Measurements from ENCODE around the gene CNTN1. TPM values are rescaled to one million over a fixed set of nuclear protein-coding genes. Genes with fewer than 3 reads are reported as not detected.

The CNTN1 gene
- total RNA-seq = 0.46 TPM
- long read RNA-seq = 0 reads

DNA sequence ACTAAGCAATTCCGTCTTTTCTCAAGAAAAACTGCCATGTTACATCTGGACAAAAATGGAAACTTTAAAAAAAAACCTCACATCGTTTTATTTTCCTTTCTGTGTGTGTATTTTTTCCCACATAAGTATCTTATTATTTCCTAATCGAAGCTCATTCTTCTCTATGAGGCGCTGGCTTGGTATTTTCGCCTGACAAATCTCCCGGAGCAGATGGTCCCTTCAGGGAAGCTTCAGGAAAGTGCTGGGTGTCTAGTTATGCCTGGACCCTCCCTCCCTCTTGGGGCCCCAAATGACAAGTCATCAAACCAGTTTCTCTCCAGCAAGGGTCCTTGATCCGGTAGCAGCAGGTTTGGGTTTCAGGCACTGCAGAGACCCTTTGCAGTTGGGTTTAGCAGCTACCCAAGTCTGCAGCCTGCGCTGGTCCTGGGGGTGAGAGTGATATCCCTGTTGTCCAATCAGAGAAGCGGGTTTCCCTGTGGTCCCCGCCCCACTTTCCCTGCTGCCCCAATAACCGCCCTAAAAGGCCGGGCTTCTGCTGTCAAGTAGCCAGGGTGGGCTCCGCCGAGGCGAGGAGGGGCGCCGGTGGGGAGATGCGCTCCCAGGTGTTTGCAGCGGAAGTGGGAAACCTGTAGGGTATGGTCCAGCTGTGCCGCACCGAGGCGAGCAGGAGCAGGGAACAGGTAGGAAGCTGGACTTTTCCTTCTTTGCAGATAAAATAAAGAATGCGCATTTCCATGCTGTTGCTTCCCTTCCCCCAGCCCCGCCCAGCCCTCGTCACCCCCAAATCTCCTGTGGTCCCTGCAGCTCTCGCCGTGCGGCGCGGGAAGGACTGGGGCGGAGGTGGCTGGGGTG, at the start of gene CNTN1:
CNTN1 (plus strand) TSS at position 527 of the 852 bp plus-strand sequence.
- intact Hi-C loops (cut with DNase I) = no loop called here
- DNase-seq = peak; percentile 40
- ATAC-seq (ENCODE audit: poor library complexity) = peak; percentile 34

DNA sequence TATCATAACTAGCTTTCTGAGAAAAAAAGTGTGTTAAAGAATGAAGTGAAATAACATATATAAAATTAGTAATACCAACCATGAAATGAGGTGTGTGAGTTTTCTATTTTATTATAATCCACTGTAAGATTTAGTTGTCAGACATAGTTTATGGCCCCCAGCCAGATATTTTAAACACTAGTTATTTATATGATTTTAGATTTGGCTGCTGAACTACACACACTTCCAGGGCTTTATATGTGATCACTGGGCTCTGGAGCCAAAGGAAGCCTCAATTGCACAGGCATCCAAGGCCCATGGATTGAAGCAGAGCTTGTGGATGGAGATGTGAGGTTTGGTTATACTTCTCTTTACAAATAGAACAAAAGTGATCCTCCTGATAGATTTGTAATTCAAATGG, 48.7 kb upstream of the CNTN1 start:
- ATAC-seq (ENCODE audit: poor library complexity) (no peak), DNase-seq (no peak)
- intact Hi-C loops (cut with DNase I) = no loop called here

DNA sequence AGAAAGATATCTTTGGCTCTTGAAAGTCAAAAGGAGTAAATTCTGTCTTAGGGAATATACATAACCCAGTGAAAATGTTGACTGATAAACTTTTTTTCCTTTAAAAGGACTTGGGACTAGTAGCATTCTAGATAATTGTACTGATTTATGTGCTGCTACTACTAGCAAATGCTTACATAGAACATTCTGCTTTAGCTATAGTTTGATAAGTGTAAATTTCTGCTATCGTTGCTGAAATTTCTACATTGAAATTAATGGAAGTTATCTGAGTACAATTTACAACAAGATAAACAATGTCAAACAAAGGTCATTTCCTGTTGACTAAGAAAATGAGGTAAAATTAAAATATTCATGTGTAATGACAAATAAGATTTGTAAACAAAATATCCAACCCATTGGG, 48.3 kb upstream of the CNTN1 start:
- ATAC-seq (ENCODE audit: poor library complexity) (no peak), DNase-seq (no peak)
- intact Hi-C loops (cut with DNase I) = no loop called here

DNA sequence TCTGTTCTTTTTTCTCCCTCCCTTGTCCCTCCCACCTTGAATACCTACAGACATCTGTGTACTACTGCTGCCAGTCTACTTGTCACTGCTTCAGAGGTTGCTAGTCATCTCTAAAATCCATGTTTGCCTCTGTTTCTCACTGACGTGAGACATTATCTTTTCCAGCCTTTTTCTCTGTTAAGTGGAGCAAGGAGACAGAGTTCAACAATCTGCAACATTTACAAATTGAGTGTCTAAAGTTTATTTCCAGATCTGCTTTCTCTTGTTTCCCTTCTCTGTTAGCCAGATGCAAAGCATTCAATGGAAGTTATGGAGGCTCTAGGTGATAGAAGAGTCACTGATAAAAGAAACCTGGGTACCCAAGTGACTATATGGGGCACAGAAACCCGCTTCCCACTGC, 47.5 kb upstream of the CNTN1 start:
- ATAC-seq (ENCODE audit: poor library complexity) (no peak), DNase-seq (no peak)
- intact Hi-C loops (cut with DNase I) = no loop called here

DNA sequence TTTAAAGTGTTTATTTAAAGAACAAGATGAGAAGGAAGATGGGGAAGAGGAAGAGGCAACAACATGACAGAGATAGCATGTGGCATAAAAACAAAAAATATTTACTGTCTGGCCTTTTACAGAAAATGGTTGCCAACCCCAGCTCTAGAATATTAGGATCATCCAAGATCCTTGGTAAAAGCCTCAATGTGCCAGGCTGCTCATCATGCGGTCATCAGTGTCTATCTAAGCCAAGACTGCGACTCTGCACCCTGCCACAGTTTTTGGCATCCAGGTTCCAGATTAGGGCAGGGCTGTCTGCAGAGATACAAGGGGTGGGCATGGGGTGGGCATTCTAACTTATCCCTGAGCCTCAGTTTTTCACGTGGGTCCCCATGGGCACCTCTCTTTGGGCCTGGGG, 46.9 kb upstream of the CNTN1 start:
- intact Hi-C loops (cut with DNase I) = no loop called here
- ATAC-seq (ENCODE audit: poor library complexity) = no peak
- no peak for DNase-seq

DNA sequence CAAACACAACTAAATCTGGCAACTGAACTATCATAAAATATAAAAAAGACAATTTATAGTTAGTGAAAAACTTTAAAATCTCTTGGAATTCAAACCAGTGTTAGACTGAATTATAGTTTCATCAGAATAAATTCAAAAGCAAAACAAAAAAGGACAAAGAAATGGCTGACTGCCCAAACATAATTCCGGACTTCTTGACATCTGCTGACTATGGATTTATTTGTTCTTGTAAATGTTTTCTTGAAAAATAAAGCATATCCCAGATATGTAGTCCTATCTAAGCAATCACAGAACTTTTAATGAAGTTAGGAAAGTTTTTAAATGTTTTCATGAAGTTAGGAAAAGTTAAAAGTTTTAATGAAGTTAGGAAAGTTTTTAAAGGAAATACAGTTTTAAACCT, 45.8 kb upstream of the CNTN1 start:
- ATAC-seq (ENCODE audit: poor library complexity) (no peak), DNase-seq (no peak)
- intact Hi-C loops (cut with DNase I) = no loop called here

DNA sequence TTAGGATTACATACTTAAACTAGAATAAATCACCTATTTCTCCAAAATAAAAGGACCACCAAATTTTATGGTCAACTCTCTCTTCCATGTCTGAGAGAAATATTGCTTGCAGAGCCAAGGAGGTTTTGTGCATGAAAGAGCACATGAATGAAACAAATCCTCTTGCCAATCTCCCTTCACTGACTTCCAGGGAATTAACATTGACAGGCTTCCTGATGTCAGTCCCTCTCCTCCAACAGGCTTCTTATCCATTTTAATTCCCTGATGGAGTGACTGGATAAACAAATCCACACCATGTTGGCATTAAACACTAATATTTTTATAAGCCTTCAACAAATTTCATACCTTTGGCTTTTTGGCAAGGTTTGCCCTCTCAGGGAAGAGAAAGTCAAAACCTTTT, 45.3 kb upstream of the CNTN1 start:
- intact Hi-C loops (cut with DNase I) = no loop called here
- DNase-seq (no peak), ATAC-seq (ENCODE audit: poor library complexity) (no peak)

DNA sequence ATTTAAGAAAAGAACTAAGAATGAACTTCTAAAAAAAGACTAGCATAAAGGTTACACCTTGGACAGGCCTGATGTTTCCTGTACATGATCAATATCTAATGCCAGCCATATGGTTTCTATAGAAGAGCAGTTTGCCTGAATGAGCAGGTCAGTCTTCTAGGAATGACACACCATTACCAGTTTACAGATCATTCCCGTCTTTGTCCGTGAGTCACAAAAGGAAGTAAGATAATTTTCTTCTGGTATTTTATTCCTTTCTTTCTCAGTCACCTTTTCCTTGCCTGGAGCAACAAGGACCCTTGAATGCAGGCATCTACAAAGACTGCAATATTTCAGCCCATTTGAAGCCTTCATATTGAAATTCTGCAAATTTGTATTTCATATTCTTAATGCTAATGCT, 44.6 kb upstream of the CNTN1 start:
- intact Hi-C loops (cut with DNase I) = no loop called here
- DNase-seq = no peak
- ATAC-seq (ENCODE audit: poor library complexity) = no peak

DNA sequence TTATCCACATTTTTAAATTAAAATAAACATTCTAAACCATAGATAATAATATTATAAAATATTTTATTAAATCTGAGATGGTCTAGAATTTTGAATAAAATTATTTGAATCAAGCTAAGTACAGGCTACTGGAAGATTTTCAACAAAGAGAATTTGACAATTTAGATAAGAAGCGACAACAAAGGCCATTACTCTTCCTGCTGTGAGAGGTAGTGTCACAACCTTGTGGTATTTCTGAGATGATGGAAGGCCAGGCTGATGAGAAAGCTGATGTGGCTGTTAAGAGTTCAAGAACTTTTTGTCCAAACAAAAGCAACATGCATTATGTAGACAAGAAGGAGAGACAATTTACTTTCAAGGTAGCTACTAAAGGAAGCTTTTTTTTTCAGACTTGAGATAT, 43.7 kb upstream of the CNTN1 start:
- intact Hi-C loops (cut with DNase I) = no loop called here
- ATAC-seq (ENCODE audit: poor library complexity) (no peak), DNase-seq (no peak)

DNA sequence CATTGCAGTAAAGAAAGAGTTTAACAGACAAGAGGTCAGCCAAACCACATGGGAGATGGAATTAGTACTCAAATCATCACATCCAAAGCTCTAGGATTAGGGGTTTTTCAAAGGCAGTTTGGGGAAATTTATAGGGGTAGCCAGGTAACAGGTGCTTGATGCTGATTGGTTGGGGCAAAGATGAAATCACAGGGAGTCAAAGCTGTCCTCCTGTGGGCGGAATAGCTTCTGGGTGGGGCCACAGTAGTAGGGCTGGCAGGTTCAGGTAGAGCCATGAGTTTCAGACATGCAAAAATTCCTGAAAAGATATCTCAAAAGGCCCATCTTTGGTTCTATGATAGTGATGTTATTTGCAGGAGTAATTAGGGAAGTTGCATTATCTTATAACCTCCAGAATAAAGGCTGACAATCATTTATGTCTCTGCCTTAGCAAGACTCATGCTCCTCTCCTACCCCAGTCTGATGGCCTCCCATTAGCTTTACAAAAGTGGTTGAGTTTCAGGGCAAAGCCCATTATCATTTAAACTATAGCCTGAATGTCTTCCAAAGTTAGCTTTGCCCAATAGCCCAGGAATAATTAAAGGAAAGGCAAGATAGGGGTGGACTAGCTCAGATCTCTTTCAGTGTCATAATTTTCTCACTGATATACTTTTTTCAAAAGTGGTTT, 42.1 kb upstream of the CNTN1 start:
- intact Hi-C loops (cut with DNase I) = no loop called here
- no peak for DNase-seq
- ATAC-seq (ENCODE audit: poor library complexity) = no peak

DNA sequence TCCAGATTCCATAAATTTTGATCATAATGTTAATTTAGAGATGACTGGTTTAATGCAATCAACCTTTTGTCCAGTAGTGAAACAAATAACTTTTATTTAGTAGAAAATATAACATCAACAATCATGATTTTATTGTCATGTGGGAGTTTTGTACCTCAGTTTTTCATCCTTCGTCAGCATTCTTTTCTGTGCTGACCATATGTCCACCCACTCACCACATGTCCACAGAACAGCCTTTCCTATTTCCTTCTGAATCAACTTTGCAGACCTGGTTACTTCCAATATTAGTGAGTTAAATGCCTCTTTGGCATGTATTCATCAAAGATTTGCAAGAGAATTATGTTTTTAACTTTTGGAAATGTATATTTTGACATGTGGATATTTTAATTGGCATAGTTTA, 36.8 kb upstream of the CNTN1 start:
- DNase-seq (no peak), ATAC-seq (ENCODE audit: poor library complexity) (no peak)
- intact Hi-C loops (cut with DNase I) = no loop called here

DNA sequence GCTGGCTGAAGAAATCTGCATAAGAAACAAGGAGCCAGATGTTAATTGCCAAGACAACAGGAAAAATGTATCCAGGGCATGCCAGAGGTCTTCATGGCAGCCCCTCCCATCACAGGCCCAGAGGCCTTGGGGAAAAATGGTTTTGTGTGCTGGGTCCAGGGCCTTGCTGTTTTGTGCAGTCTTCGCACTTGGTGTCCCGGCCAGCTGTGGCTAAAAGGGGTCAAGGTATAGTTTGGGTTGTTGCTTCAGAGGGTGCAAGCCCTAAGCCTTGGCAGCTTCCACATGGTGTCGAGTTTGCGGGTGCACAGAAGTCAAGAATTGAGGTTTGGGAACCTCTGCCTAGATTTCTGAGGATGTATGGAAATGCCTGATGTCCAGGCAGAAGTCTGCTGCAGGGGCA, 29.9 kb upstream of the CNTN1 start:
- DNase-seq = no peak
- intact Hi-C loops (cut with DNase I) = no loop called here
- no peak for ATAC-seq (ENCODE audit: poor library complexity)

DNA sequence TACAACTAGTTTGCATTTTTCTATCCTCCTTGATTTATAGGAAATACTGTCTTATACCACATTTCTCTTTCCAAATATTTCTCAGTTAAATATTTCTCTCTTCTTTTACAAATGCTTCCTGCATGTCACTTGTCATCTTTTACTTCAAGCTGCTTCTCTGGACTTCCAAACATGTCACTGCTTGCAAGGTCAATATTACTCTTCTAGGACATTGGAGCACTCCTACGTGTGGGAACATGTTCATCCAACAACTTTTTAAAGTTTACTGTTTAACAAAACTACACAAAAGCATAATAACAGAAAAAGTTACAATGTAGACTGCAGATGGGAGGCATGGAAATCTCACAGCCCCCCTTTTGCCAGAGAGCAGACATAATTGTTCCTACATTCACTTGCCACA, 28.5 kb upstream of the CNTN1 start:
- ATAC-seq (ENCODE audit: poor library complexity) = no peak
- intact Hi-C loops (cut with DNase I) = no loop called here

DNA sequence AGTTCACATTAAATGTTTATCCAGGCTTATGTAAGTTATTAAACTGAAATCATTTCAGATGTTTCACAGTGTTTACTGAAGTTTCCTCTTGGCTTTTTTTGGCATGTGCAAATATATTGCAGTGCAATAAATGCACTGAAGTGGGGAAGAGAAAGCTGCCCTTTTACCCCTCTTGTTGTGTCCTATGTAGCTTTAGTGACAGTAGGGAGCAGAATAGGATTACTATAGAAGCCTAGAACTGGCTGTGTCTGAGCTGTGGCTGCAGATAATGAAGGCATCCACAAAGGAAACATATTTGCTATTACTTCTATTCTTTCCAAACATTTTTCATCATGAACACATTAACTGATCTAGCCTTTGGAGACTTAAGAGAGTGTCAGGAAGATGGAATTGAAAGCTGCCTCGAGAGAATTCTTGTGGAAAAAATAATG, 24.1 kb upstream of the CNTN1 start:
- ATAC-seq (ENCODE audit: poor library complexity) = no peak
- DNase-seq = no peak
- intact Hi-C loops (cut with DNase I) = no loop called here

More for the DNA sequence above, 28.5 kb upstream of the CNTN1 start:
- DNase-seq = no peak

DNA sequence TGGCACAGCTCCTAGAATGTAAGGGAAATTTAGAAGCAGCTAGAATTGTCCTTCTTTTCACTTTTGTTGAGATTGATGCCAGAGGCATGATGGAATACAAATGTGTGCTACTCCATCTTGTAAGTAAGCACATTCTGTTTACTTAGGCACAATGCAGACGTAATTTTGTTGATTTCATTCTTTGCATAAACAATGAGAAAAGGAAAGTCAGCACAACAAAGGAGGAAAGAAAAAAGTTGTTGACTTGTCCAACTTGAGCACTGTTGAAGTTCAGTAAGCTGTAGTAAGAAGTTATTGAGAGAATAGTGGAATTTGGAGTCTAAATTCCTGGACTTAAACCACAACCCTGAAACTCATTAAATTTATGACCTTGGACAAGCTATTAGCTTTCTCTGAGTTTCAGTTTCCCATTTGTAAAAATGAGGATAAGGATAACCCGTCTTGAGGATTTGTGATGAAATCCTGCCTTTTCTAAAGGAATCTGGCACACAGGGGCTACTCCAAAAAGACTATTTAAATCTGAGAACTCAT, 19.4 kb upstream of the CNTN1 start:
- DNase-seq (no peak), ATAC-seq (ENCODE audit: poor library complexity) (no peak)
- intact Hi-C loops (cut with DNase I) = no loop called here

DNA sequence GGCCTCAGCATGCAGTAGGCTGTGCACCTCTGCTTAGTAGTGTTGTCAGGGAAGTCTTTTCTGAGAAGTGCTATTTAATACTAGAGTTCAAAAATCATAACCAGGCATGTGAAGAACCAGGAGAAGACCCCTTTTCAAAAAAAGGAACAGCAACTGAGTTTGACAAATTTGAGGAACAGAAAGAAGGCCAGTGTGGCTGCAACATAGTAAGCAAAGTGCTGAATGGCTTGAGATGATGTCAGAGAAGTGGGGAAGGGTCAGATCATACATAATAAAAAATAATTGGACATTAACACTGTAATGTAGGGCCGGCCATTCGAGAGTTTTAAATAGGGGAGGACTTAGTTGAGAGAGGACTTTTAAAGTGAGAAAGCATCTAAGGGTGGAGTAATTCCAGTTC, 11.1 kb upstream of the CNTN1 start:
- intact Hi-C loops (cut with DNase I) = no loop called here
- DNase-seq (no peak), ATAC-seq (ENCODE audit: poor library complexity) (no peak)

DNA sequence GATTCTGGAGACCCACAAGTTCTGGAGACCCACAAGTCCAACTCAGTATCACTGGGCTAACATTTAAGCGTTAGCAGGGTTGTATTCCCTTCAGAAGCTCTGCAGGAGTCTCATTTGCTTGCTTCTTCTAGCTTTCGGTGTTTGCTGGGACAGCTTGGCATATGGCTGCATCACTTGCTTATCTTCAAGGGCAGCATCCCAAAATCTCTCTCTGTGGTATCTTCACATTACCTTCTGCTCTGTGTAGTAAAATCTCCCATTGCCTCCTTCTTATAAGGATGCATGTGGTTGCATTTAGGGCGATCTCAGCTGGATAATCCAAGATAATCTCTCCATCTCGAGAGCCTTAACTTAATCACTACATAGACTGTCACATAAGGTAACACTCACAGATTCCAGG, 7.3 kb upstream of the CNTN1 start:
- ATAC-seq (ENCODE audit: poor library complexity) (no peak), DNase-seq (no peak)
- intact Hi-C loops (cut with DNase I) = no loop called here

DNA sequence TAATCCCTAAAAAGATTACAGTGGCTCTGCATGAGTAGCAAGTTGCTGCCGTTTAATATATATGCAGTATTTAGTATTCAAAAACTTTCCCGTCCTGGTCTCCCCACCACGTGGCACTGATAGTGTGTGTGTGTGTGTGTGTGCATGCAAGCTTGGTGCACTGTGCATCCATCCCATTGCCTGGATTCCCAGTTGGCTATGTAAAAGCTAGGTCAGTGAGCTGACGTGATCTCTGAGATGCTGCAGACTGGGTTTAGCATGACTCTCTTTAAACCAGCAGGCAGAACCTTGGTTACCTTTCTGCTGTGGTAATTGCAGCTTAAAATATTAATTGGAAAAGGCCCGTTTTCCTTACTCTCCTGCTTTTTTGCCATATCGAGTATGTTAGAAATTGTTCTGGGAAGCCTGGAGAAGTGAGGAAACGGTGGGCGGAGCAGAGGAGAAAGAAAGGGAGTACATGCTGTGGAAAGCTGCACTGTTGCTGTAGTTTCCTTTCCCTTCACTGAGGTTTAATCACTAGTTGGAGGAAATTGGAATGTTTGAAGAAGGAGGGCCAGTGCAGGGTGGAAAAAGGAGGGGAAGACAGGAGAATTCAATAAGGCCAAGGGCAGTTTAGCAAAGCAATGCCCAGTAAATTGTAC, 4.0 kb upstream of the CNTN1 start:
- intact Hi-C loops (cut with DNase I) = no loop called here
- no peak for ATAC-seq (ENCODE audit: poor library complexity)
- no peak for DNase-seq

DNA sequence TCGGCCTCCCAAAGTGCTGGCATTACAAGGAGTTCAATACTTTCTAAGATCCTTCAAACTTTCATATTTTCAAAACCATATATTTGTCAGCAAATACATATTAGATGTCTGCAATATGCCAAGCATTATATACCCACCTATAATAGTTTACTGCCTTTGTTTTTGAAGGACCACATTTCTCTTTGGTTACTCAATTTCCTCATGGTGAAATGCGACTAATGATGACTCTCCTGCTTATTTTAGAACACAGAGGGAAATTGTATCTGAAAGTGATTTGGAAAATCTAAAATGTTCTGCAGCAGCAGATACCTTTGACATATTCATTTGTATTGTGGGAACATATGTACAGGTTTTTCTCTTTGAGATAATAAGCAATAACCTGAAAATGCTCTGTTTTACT, 2.7 kb upstream of the CNTN1 start:
- intact Hi-C loops (cut with DNase I) = no loop called here
- no peak for DNase-seq
- no peak for ATAC-seq (ENCODE audit: poor library complexity)

DNA sequence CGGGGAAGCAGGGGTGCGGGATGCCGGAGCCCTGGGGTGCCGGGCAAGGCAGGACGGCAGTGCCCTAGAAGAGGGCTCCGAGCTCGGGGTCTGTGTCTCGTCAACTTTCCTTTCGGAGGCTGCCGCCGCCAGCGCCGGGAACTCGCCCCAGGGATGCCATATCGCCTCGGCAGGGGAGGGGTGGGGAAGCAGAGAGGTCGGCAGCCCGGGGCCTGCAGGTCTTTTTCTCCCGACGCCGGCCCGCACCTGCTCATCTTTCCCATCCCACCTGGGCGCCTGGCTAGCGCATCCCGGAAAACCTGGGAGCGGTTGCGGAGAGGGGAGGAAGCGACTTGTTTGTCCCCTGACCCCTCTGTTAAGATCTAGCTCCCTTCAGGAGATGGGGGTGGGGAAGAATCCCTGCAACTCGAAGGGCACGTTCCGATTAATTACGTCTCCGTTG, 547 bp downstream of the CNTN1 start:
- ATAC-seq (ENCODE audit: poor library complexity) = no peak

More for the DNA sequence above, 547 bp downstream of the CNTN1 start:
- intact Hi-C loops (cut with DNase I) = no loop called here
- peak; percentile 31 for DNase-seq
